ENCODE data around the gene SYNRG.

DNA sequence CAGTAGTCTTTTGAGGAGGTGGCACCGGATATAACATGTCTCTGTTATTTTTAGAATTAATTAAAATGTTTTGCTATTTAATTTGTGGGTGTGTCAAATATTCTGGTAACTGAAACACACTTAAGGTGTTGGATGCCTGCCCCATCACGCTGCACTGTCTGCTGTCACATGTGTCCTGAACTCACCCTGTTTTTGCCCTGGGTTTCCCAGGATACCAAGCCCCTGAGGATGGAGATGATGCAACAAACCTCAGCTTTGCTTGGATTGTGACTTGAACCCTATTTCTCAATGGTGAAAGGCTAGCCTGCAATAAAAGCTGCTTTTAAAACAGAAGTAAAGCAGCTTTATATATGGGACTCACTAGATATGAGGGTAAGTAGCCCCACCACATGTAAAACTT, 131.0 kb downstream of the SYNRG start:
- TF ChIP-seq POLR2A (IDR thresholded peaks at IDR 0.05; ENCODE audit: low read depth, low read length) (no peak), POLR2AphosphoS5 (IDR thresholded peaks at IDR 0.05; ENCODE audit: low read depth, low read length) (no peak), SPI1 (IDR thresholded peaks at IDR 0.05; ENCODE audit: low read depth, low read length) (no peak)

Measured in GM12891 (cell line).